Epithelial cell of proximal tubule (primary cell): ENCODE measurements around the gene ZNF683. TPM values are rescaled to one million over a fixed set of nuclear protein-coding genes. Genes with fewer than 3 reads are reported as not detected.

ENCODE experiments used
- DNase-seq: peaks from one replicate; pipeline ENCODE4 v3.0.0-alpha.2; 2011; ENCODE audit warnings: low read depth
- H3K4me3 ChIP-seq: 2 replicates; pipeline ENCODE4 v1.5.1; 2011; ENCODE audit warnings: low read depth, mild to moderate bottlenecking, low read length
- CTCF ChIP-seq: conservative IDR thresholded peaks from 2 replicates; pipeline ENCODE4 v1.5.1; 2012; ENCODE audit warnings: low read depth, mild to moderate bottlenecking, low read length
- total RNA-seq: library from RNA; depleted of rRNA; stranded (reverse); fragments of >200 nt; gene quantifications from 2 replicates; pipeline ENCODE4 v1.2.3, GENCODE V29; 2015

Gene ZNF683
- total RNA-seq, 1 donor from 2014 or later: not detected

DNA sequence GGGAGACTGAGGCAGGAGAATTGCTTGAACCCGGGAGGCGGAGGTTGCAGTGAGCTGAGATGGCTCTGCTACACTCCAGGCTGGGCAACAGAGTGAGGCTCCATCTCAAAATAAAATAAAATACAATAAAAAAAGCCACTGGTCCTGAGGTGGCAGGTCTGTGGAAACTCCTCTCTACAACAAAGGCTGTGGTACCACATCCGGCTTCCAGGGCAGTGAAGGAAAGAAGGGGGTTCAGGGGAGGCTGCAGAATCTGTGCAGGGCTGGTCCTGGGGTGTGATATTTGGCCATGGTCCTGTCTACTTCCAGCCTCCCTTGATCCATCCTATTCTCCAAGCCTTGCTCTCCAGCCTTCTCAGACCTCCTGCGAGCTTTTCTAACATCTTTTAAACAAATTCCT lies 731 bp upstream of the ZNF683 start:
- no peak for DNase-seq
- no peak overlapping the region for H3K4me3 ChIP-seq
- TF ChIP-seq CTCF: no peak

GRCh38 chr1:26372039-26372438 lies 511 bp downstream of the ZNF683 start:
- H3K4me3 ChIP-seq: no peak overlapping the region
- TF ChIP-seq CTCF: no peak
- no peak for DNase-seq

DNA sequence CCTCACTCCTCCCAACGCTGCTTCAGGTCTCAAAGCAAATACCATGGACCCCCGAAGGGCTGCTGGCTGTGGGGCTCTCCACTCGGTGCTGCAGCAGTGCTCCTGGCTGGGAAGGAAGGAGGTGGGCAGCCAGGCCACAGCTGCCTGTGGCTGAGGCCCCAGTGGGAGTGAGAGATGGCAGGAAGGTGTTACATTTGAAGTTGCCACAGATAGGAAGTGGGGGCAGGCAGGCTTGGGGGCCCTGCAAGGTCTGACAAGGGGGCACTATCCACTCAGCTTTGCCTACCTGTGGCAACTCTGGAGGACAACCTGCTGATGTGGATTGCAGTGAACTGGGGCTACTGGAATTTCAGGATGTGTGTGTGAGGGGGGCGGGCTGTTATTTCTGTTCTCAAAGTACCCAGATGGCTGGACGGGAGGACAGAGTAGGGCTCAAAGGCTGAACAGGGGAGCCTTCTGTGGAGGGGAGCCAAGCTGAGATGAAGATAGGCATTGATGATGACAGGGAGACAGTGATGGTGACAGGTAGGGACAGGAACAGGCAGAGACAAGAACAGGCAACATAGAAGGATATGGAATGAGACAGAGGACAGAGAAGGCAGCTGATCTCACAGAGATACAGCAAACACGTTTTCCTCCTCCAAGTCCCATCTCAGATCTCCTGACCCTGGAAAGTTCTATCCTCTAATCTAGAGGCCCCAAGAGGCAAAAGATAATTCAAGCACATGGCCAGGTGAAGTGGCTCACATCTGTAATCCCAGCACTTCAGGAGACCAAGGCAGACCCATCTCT lies 1.8 kb downstream of the ZNF683 start:
- no peak for TF ChIP-seq CTCF

DNA sequence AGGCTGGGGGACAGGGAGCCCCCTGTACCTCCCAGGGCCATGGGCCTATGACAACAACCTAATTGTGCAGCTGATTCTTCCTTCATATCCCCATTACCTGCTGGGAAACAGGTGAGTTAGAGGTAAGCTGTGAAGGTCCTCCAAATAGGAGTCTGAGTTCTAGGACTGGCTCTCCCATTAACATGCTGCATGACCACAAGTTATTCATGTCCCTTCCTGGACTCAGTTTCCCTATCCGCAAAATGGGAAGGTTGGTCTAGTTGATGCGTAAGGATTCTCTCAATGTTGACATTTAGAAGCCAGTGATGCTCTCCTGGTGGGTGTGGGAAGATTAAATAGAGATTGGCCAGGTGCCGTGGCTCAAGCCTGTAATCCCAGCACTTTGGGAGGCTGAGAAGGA lies 4.1 kb downstream of the ZNF683 start:
- TF ChIP-seq CTCF: no peak
- no peak overlapping the region for H3K4me3 ChIP-seq
- no peak for DNase-seq

More for the DNA sequence above, 1.8 kb downstream of the ZNF683 start:
- DNase-seq: no peak
- H3K4me3 ChIP-seq: no peak overlapping the region

DNA sequence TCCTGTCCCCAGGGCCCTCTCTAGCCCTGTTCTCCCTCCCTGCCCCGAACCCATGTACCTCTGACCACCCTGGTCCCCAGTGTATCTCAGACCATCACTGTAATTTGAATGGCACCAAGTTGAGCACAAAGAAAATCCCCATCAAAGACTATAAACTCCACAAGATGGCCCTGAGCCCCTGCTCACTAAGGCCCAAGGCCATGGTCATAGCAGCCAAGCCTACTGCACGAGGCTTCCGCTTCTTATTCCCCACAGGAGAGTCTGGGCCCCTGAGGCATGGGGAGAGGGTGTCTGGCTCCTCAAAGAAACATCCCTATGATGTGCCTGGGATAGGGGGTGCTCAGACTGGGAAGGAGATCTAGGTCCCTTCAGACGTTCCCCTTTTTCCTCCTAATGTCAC lies 4.5 kb downstream of the ZNF683 start:
- H3K4me3 ChIP-seq: no peak overlapping the region
- DNase-seq: no peak
- TF ChIP-seq CTCF: no peak

DNA sequence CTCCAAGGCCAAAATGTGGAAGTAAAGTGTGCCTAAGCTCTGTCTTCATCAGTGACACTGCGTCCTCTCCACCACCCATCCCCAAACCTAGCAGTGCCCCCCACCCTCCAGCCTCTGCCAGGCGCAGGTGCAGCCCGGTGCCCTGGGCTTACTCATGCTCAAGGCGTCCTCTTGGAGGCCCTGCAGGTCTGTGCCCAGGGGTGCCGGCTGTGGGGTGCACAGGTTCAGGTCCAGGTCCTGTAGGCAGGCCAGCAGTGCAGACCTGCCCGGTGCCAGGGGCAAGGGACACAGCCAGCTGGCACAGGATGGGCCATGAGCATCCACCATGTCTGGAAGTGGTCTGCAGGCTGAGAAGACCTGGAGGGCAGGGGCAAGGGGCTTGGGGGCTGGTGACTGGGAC lies 5.1 kb downstream of the ZNF683 start:
- no peak for TF ChIP-seq CTCF
- no peak overlapping the region for H3K4me3 ChIP-seq
- no peak for DNase-seq

DNA sequence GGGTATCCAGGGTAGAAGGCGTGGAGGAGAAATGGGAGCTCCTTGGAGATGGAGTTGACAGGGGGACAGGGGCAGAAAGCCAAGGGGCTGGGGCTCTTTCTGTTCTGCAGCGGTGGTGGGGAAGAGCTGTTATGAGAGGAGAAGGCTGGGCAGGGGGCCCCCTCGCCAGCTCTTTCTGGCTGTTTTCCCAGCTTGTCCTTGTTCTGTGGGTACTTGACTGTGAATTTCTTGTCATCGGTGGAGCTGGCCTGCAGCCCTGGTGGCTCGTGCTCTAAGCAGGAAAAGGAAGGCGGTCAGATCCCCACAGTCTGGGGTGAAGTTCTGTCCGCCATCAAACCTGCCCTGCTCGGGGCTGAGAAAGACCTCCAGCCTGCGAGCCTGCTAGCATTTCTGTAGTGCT lies 7.6 kb downstream of the ZNF683 start:
- TF ChIP-seq CTCF: no peak
- H3K4me3 ChIP-seq: no peak overlapping the region
- no peak for DNase-seq
